Activated CD8-positive, alpha-beta T cell treated with anti-CD3 and anti-CD28 coated beads for 36 hours (primary cell): ENCODE data around the gene NACC1. TPM values are rescaled to one million over a fixed set of nuclear protein-coding genes. Genes with fewer than 3 reads are reported as not detected.

ENCODE experiments used
- ATAC-seq: fragments of 200-7000 bp; cut with Tn5 transposase; one replicate; pipeline ENCODE4 v1.10.0; 2021; ENCODE audit warnings: mild to moderate bottlenecking, moderate library complexity
- CTCF ChIA-PET: fragments of 350-600 bp; sonication (Branson Sonifier 250); formaldehyde crosslinking; loops from one replicate; lab custom pipeline; 2021; ENCODE audit warnings: antibody characterized with exemption; lab: Charles Lee
- POLR2A ChIA-PET: fragments of 350-600 bp; sonication (Branson Sonifier 250); formaldehyde crosslinking; loops from one replicate; lab custom pipeline; 2021; ENCODE audit warnings: antibody characterized with exemption; lab: Charles Lee
- DNase-seq: peaks from one replicate; pipeline ENCODE4 v3.0.0-alpha.2; 2020
- H3K27ac Mint-ChIP-seq: one replicate; pipeline ENCODE4 v1.8.0; 2021; ENCODE audit warnings: mild to moderate bottlenecking, mixed read lengths
- H3K27me3 Mint-ChIP-seq: one replicate; pipeline ENCODE4 v1.8.0; 2021; ENCODE audit warnings: mixed read lengths
- H3K36me3 Mint-ChIP-seq: one replicate; pipeline ENCODE4 v1.8.0; 2021; ENCODE audit warnings: low read depth, mixed read lengths
- H3K4me1 Mint-ChIP-seq: one replicate; pipeline ENCODE4 v1.8.0; 2021; ENCODE audit warnings: low read depth, mixed read lengths
- H3K4me3 Mint-ChIP-seq: one replicate; pipeline ENCODE4 v1.8.0; 2021; ENCODE audit warnings: mild to moderate bottlenecking, moderate library complexity, mixed read lengths
- H3K9me3 Mint-ChIP-seq: one replicate; pipeline ENCODE4 v1.8.0; 2021; ENCODE audit warnings: mixed read lengths
- intact Hi-C: fragments of 100-400 bp; cut with micrococcal nuclease; formaldehyde crosslinking; loops from one replicate; pipeline ENCODE4 v1.10.0; 2022
- total RNA-seq, 2 experiments: library from RNA; stranded (reverse); gene quantifications; one replicate each; pipeline ENCODE4 v1.2.3, GENCODE V29; 2021
- TF ChIP-seq, protein P1 (sequence below): fragments of 200-600 bp; IDR thresholded peaks from one replicate; pipeline ENCODE4 v1.8.0; 2022; ENCODE audit warnings: antibody characterized with exemption, mild to moderate bottlenecking

NACC1 gene
- total RNA-seq, 2 experiments from 2014 or later: 73.8 to 87.5 TPM

DNA sequence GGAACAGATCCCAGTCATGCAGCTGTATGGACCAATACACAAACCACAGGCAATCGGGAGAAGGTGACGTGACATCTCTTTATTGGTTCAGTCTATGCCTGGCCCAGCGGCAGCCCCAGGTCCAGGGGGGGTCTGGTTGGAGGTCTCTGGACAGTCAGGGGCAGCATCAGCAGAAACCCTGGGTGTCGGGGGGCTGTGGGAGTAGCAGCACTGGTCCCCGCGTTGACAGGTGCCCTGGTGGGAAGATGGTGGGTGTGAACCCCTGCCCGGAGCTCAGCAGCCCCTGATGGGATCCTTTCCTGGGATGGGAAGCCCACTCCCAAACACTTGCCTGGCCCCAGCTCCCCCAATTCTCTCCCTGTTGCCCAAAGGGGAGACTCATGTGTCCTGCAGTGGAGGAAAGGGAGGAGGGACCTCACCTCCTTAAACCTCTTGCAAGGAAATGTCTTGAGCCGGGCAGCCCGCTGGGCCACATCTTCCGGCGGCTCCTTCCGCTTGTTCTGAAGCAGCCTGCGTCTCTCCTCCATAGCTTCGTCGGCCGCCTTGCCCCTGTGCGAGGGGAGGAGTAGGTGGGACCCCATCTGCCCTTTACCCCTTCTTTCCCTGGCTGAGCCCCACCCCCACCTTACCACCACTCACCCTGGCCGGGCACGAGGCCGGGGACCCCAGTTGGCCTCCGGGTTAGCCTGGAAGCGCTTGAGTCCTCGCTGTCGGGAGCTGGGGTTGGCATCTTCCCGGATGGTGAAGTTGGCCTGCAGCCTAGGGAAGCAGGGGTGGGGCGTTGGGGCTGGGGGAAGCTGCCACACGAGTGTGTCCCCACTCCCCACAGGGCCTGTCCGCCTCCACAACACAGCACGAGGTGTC lies 13.0 kb upstream of the NACC1 start:
- ChIA-PET CTCF (interaction anchor here (1.0 to 3.6 kb wide), 14 partner anchors 10 to 140 kb away, joined by 3 to 39 read pairs (median 4); partner anchors contain the start of genes IER2, NACC1, STX10 and TRMT1), POLR2A (interaction anchor here (1.0 to 4.6 kb wide), 4 partner anchors 10 to 140 kb away, joined by 6 to 46 read pairs (median 10); partner anchors contain the start of genes NACC1 and TRMT1)
- H3K27me3 Mint-ChIP-seq: no peaks in the 10 kb centered on the region
- intact Hi-C loops: no loop called here
- H3K9me3 Mint-ChIP-seq: no peaks in the 10 kb centered on the region
- peaks cover 17% of the 10 kb centered on the region for H3K36me3 Mint-ChIP-seq
- ATAC-seq (peak; percentile 27), DNase-seq (peak; percentile 52)
- peak overlapping the region; percentile 80 for H3K4me3 Mint-ChIP-seq
- peaks cover 21% of the 10 kb centered on the region for H3K4me1 Mint-ChIP-seq
- H3K27ac Mint-ChIP-seq: peak overlapping the region; percentile 86
- TF ChIP-seq, protein P1, sequence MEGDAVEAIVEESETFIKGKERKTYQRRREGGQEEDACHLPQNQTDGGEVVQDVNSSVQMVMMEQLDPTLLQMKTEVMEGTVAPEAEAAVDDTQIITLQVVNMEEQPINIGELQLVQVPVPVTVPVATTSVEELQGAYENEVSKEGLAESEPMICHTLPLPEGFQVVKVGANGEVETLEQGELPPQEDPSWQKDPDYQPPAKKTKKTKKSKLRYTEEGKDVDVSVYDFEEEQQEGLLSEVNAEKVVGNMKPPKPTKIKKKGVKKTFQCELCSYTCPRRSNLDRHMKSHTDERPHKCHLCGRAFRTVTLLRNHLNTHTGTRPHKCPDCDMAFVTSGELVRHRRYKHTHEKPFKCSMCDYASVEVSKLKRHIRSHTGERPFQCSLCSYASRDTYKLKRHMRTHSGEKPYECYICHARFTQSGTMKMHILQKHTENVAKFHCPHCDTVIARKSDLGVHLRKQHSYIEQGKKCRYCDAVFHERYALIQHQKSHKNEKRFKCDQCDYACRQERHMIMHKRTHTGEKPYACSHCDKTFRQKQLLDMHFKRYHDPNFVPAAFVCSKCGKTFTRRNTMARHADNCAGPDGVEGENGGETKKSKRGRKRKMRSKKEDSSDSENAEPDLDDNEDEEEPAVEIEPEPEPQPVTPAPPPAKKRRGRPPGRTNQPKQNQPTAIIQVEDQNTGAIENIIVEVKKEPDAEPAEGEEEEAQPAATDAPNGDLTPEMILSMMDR: peak; percentile 46

DNA sequence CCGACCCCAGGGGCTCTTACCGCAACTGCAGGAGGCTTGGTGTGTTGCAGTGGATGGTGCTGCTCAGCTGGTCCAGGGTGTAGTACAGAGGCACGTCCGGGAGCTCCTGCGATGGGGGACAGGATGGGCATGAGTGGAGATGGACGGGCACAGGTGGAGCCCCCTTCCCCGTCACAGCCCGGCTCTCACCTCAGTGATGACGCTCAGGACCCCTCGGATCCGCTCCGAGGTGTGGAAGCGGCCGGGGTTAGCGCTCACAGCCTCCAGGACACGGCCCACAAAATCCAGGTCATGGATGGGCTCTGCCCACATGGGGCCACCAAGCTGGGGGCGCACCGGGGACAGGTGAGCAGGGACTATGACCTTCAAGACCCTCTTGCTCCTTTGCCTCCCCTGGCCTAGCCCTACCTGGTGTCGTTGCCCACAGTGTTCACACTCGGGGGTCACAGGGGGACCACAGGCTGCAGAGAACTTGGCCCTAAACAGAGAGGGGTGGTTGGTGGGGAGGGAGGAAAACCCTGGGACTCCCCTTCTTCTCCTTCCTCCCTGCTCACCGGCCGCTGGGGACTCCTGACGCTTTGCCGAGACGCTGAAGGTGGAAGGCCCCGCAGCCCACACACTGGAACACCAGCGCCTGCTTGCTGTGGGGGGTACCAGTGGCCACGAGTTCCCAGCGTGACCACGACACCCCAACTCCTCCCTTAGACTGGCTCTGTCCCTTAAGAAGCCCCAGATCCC lies 8.5 kb upstream of the NACC1 start:
- ChIA-PET CTCF (interaction anchor here (2.0 kb wide), 1 partner anchor 144 kb away, joined by 6 read pairs; no protein-coding TSS in a partner anchor), POLR2A (interaction anchor here (1.7 kb wide), 1 partner anchor 43 kb away, joined by 4 read pairs; no protein-coding TSS in a partner anchor)
- intact Hi-C loops: no loop called here
- ATAC-seq (no peak), DNase-seq (no peak)
- H3K9me3 Mint-ChIP-seq: no peaks in the 10 kb centered on the region
- peaks cover 9% of the 10 kb centered on the region for H3K4me1 Mint-ChIP-seq
- H3K36me3 Mint-ChIP-seq: peaks cover 22% of the 10 kb centered on the region
- TF ChIP-seq, protein P1: no peak
- no peaks in the 10 kb centered on the region for H3K27me3 Mint-ChIP-seq
- H3K4me3 Mint-ChIP-seq: no peak overlapping the region
- H3K27ac Mint-ChIP-seq: no peak overlapping the region

GRCh38 chr19:13110099-13110610 lies 7.9 kb upstream of the NACC1 start:
- no peaks in the 10 kb centered on the region for H3K27me3 Mint-ChIP-seq
- peaks cover 12% of the 10 kb centered on the region for H3K4me1 Mint-ChIP-seq
- H3K4me3 Mint-ChIP-seq: no peak overlapping the region
- POLR2A ChIA-PET: interaction anchor here (1.7 kb wide), 1 partner anchor 42 kb away, joined by 4 read pairs; no protein-coding TSS in a partner anchor
- intact Hi-C loops: no loop called here
- no peak for ATAC-seq
- H3K9me3 Mint-ChIP-seq: no peaks in the 10 kb centered on the region
- TF ChIP-seq, protein P1: no peak
- DNase-seq: no peak
- CTCF ChIA-PET: no interaction called here
- peaks cover 22% of the 10 kb centered on the region for H3K36me3 Mint-ChIP-seq
- no peak overlapping the region for H3K27ac Mint-ChIP-seq

GRCh38 chr19:13112555-13112954 lies 5.5 kb upstream of the NACC1 start:
- ChIA-PET CTCF (interaction anchor here (0.7 to 0.8 kb wide), 2 partner anchors 11 to 19 kb away, joined by 3 read pairs; no protein-coding TSS in a partner anchor), POLR2A (interaction anchor here (1.1 to 7.6 kb wide), 3 partner anchors 8 to 14 kb away, joined by 3 to 46 read pairs (median 36); partner anchors contain the start of gene LYL1)
- Mint-ChIP-seq H3K4me3 (no peak overlapping the region), H3K4me1 (peaks cover 18% of the 10 kb centered on the region), H3K27ac (no peak overlapping the region), H3K36me3 (peaks cover 25% of the 10 kb centered on the region), H3K27me3 (no peaks in the 10 kb centered on the region), H3K9me3 (no peaks in the 10 kb centered on the region)
- no peak for ATAC-seq
- no peak for DNase-seq
- intact Hi-C loops: no loop called here
- TF ChIP-seq, protein P1: no peak
